Stimulated activated CD8-positive, alpha-beta memory T cell treated with anti-CD3 and anti-CD28 coated beads, Interleukin-4, amount 100 ng/mL, for 1 hour (primary cell): Measurements from ENCODE around the gene CYP3A4.
"Not testable (repeated sequence)": the region's sequence is repeated elsewhere in the genome, so short reads cannot be mapped to it uniquely, and the experiment has no call there.

Experiments used
- DNase-seq, 2 donors: peaks; one replicate each; pipeline ENCODE4 v3.0.0-alpha.2; 2020; ENCODE audit warnings: low read depth in 2 of 2, low spot score in 1 of 2

CYP3A4 gene

GRCh38 chr7:99728615-99729014 lies 55.4 kb downstream of the CYP3A4 start:
- DNase-seq: no peak

GRCh38 chr7:99723201-99723600 lies 60.8 kb downstream of the CYP3A4 start:
- not testable (repeated sequence) for DNase-seq

GRCh38 chr7:99720800-99721595 lies 63.0 kb downstream of the CYP3A4 start:
- DNase-seq: no peak

GRCh38 chr7:99719996-99720769 lies 63.8 kb downstream of the CYP3A4 start:
- DNase-seq: no peak

- DNase-seq: no peak
Measured at GRCh38 chr7:99713995-99714570, 69.9 kb downstream of the CYP3A4 start.

- no peak for DNase-seq
Measured at GRCh38 chr7:99709838-99710578, 74.0 kb downstream of the CYP3A4 start.

GRCh38 chr7:99709260-99709659 lies 74.7 kb downstream of the CYP3A4 start:
- DNase-seq: no peak

GRCh38 chr7:99707096-99707495 lies 76.9 kb downstream of the CYP3A4 start:
- no peak for DNase-seq
